Activated CD8-positive, alpha-beta memory T cell treated with anti-CD3 and anti-CD28 coated beads for 24 hours (primary cell): ENCODE results near the gene AP5Z1.
A peak's percentile ranks its signal among the peaks of the same experiment; 100 is the strongest.

Source experiments
- DNase-seq: peaks from one replicate; pipeline ENCODE4 v3.0.0-alpha.2; 2020

The AP5Z1 gene

DNA sequence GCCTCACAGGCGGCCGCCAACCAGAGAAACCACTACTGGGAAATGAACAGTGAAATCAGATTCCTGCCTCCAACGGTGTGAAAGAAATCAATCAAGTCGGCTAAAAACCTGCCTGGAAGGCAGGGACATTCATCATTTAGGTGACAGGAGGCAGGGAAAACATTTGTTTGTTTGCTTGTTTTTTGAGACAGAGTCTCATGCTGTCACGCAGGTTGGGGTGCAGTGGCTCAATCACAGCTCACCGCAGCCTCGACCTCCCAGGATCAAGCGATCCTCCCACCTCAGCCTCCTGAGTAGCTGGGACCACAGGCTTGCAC, 30.5 kb downstream of the AP5Z1 start:
- no peak for DNase-seq

DNA sequence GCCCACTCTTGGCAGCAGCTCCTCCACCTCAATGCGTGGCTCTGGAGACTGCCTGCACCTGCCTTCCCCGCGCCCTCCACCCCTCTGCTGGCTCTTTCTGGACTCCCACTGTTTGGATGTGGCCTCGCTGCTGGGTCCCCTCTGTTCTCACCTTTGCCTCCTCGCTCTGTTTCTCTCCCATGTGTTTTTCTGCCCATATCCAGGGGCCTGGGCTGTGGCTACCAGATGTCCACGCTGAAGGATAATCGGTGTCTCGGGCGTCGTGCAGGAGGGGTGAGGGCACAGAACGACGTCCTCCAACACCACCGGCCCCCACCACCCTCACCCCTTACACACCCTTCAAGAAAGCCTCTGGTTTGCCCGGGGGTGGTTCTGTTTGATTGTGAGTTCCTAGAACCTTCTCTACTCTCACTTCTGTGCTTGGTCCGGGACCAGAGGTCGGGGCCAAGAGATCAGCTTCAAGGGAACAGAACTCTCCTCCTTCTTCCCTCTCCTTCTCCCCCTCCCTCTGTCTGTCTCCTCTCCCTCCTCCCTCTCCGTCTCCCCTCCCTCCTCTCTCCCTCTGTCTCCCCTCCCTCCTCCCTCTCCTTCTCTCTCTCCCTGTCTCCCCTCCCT, 31.7 kb downstream of the AP5Z1 start:
- no peak for DNase-seq

DNA sequence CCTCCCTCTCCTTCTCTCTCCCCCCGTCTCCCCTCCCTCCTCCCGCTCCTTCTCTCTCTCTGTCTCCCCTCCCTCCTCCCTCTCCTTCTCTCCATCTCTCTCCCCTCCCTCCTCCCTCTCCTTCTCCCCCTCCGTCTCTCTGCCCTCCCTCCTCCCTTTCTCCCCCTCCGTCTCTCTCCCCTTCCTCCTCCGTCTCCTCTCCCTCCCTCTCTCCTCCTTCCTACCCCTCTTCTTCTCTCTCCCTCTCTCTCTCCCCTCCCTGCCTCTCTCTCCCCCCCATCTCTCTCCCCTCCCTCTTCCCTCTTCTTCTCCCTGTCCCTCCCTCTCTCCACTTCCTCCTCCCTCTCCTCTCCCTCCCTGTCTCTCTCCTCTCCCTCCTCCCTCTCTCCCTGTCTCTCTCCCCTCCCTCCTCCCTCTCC, 32.2 kb downstream of the AP5Z1 start:
- DNase-seq = no peak

DNA sequence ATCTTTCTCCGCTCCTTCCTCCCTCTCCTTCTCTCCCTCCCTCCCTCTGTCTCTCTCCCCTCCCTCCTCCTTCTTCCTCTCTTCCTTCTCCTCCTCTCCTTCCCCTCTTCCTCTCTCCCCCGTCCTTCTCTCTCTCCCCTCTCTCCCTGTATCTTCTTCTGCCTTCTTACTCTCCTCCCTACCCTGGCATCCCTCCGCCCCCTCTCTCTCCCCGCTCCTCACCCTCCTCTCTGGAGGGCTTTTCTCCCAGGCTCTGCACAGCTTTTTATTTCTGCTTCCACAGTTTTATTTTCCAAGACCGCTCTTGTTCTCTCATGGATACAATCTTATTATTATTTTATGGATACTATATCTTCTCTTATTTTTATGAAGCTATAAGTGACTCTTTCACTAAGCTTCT, 32.6 kb downstream of the AP5Z1 start:
- DNase-seq = no peak

DNA sequence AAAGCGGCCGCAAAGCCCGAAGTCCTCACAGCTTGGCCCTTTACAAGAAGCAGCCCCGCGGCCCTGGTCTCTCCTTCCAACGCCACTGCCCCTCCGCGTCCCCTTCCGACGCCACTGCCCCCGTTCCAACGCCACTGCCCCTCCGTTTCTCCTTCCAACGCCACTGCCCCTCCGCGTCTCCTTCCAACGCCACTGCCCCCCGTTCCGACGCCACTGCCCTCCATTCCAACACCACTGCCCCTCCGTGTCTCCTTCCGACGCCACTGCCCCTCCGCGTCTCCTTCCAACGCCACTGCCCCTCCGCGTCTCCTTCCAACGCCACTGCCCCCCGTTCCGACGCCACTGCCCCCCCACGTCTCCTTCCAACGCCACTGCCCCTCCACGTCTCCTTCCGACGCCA, 33.1 kb downstream of the AP5Z1 start:
- DNase-seq = no peak

DNA sequence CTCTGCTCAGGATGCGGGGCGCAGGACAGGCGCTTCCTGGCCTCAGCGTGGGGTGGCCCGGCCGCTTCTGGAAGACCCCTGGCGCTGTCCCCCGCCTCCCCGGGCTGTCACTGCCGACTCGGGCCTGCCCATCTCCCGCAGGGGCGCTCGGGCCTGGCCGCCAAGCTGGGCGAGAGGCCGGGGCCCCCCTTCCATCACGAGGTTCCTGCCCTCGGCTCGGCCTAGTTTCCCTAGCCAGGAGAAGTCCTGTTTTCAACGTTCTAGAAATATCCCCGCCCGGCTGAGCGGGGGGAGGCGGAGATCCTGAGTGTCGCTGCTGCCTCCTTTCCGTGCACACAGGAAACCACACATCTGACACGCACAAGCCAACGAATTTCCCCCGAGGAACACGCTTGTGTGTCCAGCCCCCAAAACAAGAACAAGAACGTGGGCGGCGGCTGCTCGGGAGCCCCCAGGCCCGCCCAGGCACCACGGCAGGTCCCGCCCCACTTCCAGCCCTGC, 33.7 kb downstream of the AP5Z1 start:
- peak; percentile 74 for DNase-seq

DNA sequence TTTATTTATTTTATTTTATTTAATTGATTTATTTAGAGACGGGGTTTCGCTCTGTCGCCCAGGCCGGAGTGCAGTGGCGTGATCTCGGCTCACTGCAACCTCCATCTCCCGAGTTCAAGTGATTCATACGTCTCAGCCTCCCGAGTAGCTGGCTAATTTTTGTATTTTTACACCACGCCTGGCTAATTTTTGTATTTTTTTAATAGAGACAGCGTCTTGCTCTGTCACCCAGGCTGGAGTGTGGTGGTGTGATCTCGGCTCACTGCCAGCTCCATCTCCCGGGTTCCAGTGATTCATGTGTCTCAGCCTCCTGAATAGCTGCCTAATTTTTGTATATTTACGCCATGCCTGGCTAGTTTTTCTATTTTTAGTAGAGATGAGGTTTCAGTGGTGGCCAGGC, 34.2 kb downstream of the AP5Z1 start:
- no peak for DNase-seq

DNA sequence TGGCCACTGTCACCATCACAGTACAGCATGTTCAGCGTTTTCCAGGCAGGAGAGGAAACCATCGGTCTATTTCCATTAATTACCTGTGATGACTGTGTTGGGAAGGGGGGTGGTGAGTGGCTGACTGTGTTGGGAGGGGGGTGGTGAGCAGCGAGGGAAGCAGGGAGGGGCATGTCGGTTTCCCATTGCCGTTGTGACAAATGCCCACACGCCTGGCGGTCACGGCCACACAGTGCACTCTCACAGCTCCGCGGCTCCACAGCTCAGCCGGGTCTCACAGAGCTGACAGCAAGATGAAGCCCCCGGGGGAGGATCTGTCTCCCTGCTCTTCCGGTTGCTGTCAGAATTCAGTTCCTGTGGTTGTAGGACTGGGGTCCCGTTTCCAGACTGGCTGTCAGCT, 39.0 kb downstream of the AP5Z1 start:
- DNase-seq = no peak

DNA sequence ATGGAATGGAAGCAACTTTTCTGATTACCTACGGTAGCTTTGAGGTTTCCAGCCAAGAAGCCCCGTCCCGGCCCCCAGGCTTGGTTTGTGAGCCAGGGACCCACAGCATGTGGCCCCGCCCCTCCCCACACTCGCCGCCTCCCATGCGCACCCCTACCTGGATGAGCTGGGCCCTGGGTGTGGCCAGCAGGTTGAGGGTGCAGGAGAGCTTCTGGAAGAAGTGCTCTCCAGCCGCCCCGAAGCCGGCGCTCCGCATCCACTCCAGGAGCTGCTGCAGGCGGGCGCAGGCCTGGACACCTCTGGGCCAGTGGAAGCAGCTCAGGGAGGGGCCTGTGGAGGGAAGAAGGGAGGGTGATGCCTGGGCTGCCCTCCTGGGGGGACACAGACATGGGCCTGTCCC, 39.7 kb downstream of the AP5Z1 start:
- DNase-seq = no peak

DNA sequence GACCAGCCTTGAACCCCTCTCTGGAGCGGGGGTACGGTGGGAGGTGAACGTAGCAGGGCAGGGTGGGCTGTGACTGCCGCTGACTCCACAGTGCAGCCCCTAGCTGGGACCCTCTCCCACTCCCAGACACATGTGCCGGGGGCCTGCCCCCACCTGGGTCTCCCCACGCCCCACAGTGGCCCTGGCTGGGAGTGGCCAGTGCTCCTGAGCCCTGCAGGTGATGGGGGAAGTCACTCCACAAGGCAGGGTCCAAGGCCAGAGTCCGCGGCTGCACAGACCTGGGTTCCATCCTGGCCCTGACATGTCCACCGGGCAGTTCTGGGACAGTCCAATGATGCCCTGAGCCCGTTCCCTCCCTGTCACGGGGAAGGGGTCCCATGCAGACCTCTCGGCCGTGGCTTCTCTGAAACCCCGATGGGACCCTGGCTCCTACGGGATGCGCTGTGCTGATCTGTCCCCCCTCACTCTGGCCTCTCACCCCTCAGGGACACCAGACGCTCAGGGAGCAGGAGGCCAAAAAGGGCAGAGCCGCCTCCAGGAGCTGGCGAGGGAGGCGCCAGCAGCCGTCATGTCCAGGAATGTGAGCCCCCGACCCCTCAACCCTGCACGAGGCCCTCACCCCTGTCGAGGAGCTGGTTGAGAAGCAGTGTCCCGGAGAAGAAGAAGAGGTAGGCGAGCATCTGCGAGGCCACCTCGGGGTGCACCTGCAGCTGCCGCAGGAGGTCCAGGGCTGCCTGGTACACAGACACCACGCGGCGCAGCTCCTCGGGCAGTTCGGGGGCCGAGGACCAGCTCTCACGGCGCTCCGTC, 40.4 kb downstream of the AP5Z1 start:
- no peak for DNase-seq

DNA sequence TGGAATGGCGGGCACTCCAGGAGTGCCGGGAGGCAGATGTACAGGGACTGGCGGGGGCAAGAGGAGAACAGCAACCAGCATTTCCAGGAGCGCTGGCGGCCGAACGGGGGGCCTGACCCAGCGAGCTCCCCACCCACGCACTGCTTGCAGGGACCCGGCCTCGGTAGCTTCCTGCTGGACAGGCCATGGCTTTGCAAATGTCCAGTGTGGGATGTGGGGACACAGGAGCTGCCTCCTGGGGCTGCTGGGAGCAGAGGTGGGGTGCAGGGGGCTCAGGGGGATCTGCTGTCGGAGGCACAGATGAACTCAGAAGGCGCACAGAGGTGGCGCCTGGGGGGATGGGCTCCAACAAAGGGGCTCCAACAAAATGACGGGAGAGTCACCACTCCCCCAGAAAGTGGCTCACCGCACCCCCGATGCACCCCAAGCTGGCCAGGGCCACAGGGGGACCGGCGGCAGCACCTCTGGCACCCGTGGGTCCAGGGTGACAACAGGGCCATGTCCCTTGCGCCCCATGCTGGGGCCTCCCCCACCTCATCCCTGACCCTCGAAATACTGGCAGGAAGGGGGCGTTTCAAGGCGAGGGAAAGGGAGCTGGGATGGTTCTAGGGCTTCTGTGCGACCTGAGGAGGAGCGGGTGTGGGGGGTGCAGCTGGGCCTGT, 41.1 kb downstream of the AP5Z1 start:
- no peak for DNase-seq

DNA sequence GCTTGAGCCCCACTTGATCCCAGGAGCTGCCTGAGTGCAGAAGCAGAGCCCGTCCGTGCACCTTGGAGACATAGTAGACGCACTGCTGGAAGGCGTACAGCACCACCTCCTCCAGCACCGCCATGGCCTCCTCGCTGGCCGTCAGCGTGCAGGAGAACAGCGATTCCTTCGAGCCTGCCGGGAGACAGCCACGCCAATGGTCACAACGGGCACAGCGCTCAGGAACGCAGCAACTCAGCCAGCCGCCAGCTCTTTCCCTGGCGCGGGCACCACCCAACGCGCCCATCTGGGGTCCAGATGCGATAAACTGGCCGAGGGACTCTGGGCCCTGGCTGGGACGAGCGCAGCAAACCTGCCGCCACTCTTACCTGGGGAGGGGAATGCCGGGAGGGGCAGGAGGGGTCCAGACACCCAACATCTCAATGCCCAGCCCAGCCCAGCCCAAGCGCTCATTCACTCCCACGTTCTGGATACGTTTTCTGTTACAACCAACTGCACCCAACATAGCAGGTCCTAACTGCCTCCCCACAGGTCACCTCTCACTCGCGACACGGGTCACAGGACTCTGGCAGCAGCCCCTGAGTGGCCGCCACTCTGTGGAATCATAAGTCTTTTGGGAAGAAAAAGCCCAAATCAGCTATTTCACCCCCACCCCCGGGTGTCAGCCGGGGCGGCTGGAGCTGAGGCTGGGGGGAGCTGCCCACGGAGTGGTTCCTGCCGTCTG, 41.9 kb downstream of the AP5Z1 start:
- DNase-seq = no peak

DNA sequence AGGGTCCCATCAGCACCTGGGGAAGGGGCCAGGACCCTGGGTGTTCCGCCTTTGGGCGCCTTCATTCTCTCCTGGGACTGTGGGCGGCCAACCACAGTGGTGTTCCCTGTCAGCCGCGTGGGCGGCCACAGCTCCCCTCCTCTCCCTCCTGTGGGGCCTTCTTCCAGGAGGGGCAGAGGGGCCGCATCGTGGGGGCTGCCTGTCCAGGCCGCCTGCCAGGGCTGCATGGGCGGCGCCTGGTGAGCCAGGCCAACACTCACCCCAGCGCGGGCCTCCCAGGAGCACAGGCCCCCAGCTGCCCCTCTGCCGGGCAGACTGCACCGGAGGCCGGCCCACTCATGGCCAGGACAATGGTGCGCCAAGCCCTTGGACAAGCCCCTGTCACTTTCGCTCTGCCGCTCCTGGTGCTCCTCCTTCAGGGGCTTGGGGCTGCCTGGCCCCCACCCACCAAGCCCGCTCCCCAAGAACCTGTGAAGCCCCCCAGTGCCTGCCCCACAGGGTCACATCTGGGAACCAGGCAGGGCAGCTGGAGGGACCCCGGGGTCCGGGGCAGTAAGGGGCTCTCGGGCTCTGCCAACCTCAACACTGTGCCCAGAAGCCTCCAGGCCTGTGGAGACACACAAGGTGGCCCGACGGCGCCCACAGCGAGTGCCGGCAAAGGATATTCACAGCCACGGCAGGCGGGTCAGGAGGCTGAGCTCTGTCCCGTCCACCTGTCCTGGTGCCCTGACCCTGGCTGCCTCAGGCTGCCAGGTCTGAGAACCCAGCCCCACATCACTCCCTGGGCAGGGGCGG, 42.8 kb downstream of the AP5Z1 start:
- no peak for DNase-seq

DNA sequence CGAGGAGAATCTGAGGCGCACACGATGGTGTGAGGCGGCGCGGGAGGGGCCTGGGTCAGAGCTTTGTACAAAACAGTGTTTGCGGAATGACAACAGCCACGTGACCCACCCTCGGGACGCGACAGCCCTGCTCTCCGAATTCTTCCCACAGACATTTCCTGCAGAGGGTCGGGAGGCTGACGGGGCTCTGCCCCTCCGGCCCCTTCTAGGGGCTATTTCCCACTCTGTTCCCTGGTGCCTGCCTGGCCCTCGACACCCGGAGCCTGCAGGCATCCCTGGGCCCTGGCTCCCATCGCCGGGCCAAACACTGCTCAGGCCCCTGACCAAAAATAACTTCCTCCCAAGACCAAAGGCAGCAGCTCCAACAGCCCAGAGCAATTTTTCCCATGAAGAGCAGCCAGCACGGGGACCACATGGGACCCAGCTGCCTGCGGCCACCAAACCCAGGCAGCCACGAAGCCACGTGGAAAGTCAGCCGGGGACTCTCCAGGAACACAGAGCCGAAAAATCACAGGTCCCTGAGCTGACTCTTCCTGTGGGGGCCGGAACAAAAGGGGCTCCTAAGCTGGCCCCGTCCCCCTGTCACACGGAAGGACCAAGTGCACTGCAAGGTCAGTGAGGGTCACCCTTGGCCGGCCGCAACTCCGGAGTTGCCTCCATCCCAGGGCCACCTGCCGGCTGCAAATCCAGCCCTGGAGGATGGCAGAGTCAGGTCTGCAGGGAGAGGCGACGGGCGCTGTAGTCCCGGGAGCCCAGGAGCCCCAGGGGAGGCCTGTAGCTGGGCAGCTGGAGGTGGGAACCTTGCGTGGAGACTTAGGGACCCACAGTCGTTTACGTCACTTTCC, 44.4 kb downstream of the AP5Z1 start:
- DNase-seq = no peak

DNA sequence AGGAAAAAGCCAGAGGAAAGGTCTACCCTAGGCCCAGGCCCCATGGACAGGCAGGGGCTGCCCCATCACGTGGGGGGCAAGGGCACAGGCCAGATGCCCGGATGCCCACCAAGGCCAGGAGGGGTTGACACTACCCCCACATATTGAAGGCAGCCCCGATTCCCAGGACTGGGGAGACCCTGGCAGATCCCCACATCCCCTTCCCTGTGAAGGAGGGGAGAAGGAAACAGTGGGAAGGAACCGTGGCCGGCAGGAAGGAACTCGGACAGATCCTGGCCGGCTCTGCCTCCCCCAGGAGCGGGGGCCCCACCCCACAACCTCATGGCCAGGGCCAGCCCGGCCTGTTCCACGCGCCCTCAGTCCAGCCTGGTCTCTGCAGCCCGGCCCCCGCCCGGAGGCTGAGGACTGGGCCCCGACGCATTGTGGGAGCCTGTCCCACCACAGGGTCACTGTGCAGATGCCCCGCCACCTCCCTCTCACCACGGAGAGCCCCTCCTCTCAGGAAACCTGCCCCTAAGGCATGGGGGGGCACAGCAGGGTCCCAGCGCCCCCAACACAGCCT, 45.1 kb downstream of the AP5Z1 start:
- no peak for DNase-seq

DNA sequence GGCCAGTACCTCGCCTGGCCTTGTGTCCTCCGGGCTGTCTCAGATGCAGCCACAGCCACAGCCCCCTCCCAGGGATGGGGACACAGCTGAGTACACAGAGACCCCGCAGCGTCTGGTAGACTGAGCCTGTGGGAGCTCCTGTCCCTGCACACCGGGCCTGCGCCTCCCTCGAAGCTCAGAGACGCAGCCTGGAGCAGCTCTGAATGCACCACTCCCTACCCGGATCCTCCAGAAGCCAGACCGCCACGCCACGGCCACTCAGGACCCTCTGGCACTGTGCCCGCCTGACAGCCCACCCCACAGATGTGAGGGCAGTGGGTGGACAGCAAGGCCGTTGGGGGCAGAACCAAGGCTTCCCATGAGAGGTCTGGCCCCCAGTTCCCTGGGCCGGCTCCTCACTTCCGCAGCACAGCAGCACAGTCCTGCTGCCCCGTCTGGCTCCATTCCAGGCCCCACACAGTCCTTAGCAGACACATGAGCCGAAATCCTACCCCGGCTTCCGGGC, 45.6 kb downstream of the AP5Z1 start:
- DNase-seq = no peak

DNA sequence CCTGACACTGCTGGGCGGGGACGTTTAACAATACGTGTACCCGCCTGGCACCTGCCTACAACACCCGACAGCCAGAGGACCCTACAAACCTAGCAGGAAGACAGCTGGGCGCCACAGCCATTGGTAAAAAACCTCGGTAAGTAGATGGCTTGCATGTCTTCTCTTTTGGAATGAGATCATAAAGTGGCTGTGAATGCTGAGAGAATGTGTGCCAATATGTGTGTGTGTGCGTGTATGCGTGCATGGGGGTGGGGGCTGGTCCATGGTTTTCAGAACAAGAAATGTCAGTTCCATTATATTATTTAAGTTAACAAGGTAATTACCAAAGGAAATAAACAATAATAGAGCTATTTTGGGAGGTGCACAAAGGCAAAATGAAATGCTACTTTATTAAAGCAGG, 47.3 kb downstream of the AP5Z1 start:
- DNase-seq = no peak

DNA sequence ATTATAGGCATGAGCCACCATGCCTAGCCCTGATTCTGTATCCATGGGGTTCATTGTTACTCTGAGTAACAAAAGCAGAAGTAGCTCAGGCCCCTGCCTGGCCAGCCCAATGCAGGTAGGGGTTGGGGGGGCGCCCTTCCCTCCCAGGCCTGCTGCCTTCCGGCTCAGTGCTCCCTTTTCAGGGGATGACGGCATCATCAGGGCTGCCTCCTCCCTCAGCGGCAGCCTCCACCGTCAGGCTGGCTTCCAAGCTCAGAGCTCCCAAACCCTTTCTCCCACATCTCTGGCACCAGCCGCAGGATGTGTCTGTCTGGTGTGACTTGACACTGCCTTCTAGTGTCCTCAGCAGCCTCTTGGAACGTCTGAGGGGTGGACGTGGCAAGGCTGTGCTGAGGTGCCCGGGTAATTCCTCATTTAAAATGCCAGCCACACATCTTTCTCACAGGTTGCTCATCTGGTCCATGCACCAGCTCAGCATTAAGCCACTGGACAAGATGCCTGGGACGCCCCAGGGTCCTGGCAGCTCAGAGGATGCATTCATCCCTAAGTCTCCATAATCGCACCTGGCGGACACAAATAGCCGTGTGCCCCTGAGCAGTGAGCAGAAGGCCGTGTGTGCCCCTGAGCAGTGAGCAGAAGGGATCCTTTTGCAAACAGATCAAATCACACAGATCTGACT, 48.2 kb downstream of the AP5Z1 start:
- DNase-seq = no peak

DNA sequence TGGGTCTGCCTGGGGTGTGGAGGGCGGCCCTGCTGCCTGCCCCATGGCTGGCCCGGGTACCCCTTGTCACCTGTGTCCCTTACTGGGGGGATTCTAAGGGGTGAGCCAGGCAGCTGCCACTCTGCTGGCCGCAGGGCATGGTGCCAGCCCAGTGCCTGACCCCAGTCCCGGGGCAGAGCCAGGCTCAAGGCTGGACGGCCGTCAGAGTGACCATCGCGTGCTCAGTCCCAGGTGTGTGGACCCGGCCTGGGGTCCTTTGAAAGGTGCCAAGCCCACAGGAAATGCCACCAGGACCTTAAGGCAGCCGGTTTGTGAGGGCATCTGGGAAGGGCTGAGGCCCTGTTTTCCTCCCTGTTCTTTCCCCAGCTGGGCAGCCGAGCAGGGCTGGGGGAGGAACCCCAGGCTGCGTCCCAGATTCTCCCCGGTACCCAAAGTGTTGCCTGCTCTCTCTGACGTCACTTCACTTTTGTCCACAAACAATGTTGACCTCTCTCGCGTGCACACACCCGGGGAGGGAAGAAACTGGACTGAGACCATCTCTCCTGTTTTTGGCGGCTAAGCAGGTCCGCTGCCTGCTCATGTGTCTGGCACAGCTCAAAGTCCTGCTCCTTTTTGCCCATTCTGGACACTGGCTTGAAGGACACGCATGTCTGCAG, 48.8 kb downstream of the AP5Z1 start:
- no peak for DNase-seq

DNA sequence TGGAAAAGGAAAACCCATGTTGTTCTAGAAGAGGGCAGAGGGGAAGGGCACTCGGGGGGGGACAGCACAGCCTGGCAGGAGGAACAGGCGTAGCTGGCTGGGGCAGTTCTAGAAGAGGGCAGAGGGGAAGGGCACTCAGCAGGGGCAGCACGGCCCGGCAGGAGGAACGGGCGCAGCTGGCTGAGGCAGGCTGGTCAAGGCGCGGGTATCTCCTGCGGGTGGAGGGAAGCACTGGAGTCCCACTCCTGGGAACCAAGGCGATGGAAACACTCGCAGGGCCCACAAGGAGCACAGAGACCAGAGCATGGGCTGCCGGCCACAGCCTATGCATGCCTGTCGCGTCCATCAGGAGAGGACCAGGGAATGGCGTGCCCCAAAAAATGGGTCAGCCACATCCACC, 49.7 kb downstream of the AP5Z1 start:
- DNase-seq = no peak
